Measurements from ENCODE around the gene AK4. TPM values are rescaled to one million over a fixed set of nuclear protein-coding genes. Genes with fewer than 3 reads are reported as not detected.
A peak's percentile ranks its signal among the peaks of the same experiment; 100 is the strongest.

Gene AK4
- total RNA-seq, 6 experiments from 2014 or later = 108 to 171 (median 123) TPM

GRCh38 chr1:65214340-65215027, 66.5 kb downstream of the AK4 start:
- Histone ChIP-seq H3K36me3 (peaks cover 0 to 4% (median 0%) of the 10 kb centered on the region in 4 donors), H3K4me3 (no peak overlapping the region), H3K27me3 (no peaks in the 10 kb centered on the region), H3K27ac (no peak overlapping the region), H3K4me1 (peaks cover 0 to 4% (median 0%) of the 10 kb centered on the region in 4 donors), H3K9me3 (no peaks in the 10 kb centered on the region)
- ATAC-seq (no peak), DNase-seq (no peak)
- 98% methylated on average over 8 of the region's 9 CpGs for WGBS (ENCODE audit: insufficient coverage, low coverage, low lambda C conversion rate, missing lambda C conversion rate)
- intact Hi-C loops (cut with DNase I) = loop anchor here (5.0 to 10.0 kb wide), 2 partner anchors 130 to 473 kb away; no protein-coding TSS in a partner anchor
- no peak for TF ChIP-seq POLR2A (IDR thresholded peaks at IDR 0.05)
- TF ChIP-seq CTCF (IDR thresholded peaks at IDR 0.05) = no peak

GRCh38 chr1:65216989-65217388, 69.0 kb downstream of the AK4 start:
- ATAC-seq = no peak
- Histone ChIP-seq H3K4me3 (no peak overlapping the region), H3K27ac (no peak overlapping the region), H3K9me3 (no peaks in the 10 kb centered on the region), H3K27me3 (no peaks in the 10 kb centered on the region), H3K36me3 (peaks cover 0 to 21% (median 4%) of the 10 kb centered on the region in 4 donors), H3K4me1 (peaks cover 0 to 3% (median 0%) of the 10 kb centered on the region in 4 donors)
- no peak for DNase-seq
- WGBS (ENCODE audit: insufficient coverage, low coverage, low lambda C conversion rate, missing lambda C conversion rate) = 100% methylated on average over 1 of the region's 1 CpG
- TF ChIP-seq CTCF (IDR thresholded peaks at IDR 0.05) (no peak), POLR2A (IDR thresholded peaks at IDR 0.05) (no peak)
- intact Hi-C loops (cut with DNase I) = loop anchor here (5.0 to 10.0 kb wide), 2 partner anchors 132 to 470 kb away; no protein-coding TSS in a partner anchor

GRCh38 chr1:65221638-65222339, 73.8 kb downstream of the AK4 start:
- WGBS (ENCODE audit: insufficient coverage, low coverage, low lambda C conversion rate, missing lambda C conversion rate) = 89% methylated on average over 8 of the region's 10 CpGs
- no peaks in the 10 kb centered on the region for H3K9me3 ChIP-seq
- ATAC-seq = peak in 3 of 4 donors; percentile 21 to 32 (median 23)
- TF ChIP-seq CTCF (IDR thresholded peaks at IDR 0.05) (no peak), POLR2A (IDR thresholded peaks at IDR 0.05) (no peak)
- H3K4me3 ChIP-seq = no peak overlapping the region
- no peaks in the 10 kb centered on the region for H3K27me3 ChIP-seq
- H3K4me1 ChIP-seq = peaks cover 0 to 3% (median 0%) of the 10 kb centered on the region in 4 donors
- no peak overlapping the region for H3K27ac ChIP-seq
- peaks cover 0 to 35% (median 5%) of the 10 kb centered on the region in 4 donors for H3K36me3 ChIP-seq
- intact Hi-C loops (cut with DNase I) = no loop called here
- DNase-seq = no peak

GRCh38 chr1:65222340-65222940, 74.4 kb downstream of the AK4 start:
- Histone ChIP-seq H3K27me3 (no peaks in the 10 kb centered on the region), H3K4me1 (no peaks in the 10 kb centered on the region), H3K9me3 (no peaks in the 10 kb centered on the region), H3K27ac (no peak overlapping the region), H3K36me3 (peaks cover 0 to 35% (median 5%) of the 10 kb centered on the region in 4 donors), H3K4me3 (no peak overlapping the region)
- ATAC-seq (no peak), DNase-seq (no peak)
- no peak for TF ChIP-seq POLR2A (IDR thresholded peaks at IDR 0.05)
- no peak for TF ChIP-seq CTCF (IDR thresholded peaks at IDR 0.05)
- intact Hi-C loops (cut with DNase I) = no loop called here
- 68% methylated on average over 4 of the region's 4 CpGs for WGBS (ENCODE audit: insufficient coverage, low coverage, low lambda C conversion rate, missing lambda C conversion rate)
